HEK293 (cell line): ENCODE results near the gene AQP3.

Experiments used
- CTCF ChIA-PET: fragments of 350-600 bp; formaldehyde crosslinking; extraction: SDS; loops from one replicate; lab custom pipeline; 2021; ENCODE audit warnings: antibody characterized with exemption; lab: Yijun Ruan, JAX
- POLR2A ChIA-PET: fragments of 300-600 bp; formaldehyde crosslinking; extraction: SDS; loops from one replicate; lab custom pipeline; 2020; ENCODE audit warnings: antibody characterized with exemption, inconsistent platforms; lab: Yijun Ruan, JAX
- H3K27ac ChIP-seq: fragments of 200-500 bp; sonication (Bioruptor generic); 2 replicates; pipeline ENCODE4 v1.5.1; 2014; ENCODE audit warnings: low read depth, low read length, control low read depth, inconsistent platforms; ENCODE audit errors: extremely low read depth
- H3K36me3 ChIP-seq, 2 experiments: fragments of 200-500 bp in 1 of 2; sonication (Bioruptor generic) in 1 of 2; 1 replicate in 1 of 2; 2 replicates in 1 of 2; pipeline ENCODE4 v1.5.1; 2014 to 2017; ENCODE audit warnings: inconsistent platforms in 2 of 2, low read length in 2 of 2; ENCODE audit not compliant: control insufficient read depth in 2 of 2, insufficient read depth in 1 of 2
- H3K4me1 ChIP-seq: fragments of 200-500 bp; sonication (Bioruptor generic); 2 replicates; pipeline ENCODE4 v1.5.1; 2014; ENCODE audit warnings: mild to moderate bottlenecking, low read length, inconsistent platforms; ENCODE audit not compliant: control insufficient read depth, insufficient read depth
- H3K4me3 ChIP-seq: 2 replicates; pipeline ENCODE4 v1.5.1; 2011; ENCODE audit warnings: low read depth, mild to moderate bottlenecking, control low read depth, low read length, moderate library complexity
- H3K9me3 ChIP-seq: fragments of 200-500 bp; sonication (Bioruptor generic); 2 replicates; pipeline ENCODE4 v1.5.1; 2014; ENCODE audit warnings: low read depth, low read length, inconsistent platforms; ENCODE audit not compliant: control insufficient read depth, insufficient read depth
- BCL11A ChIP-seq: fragments of 450-650 bp; formaldehyde crosslinking; IDR thresholded peaks from 2 replicates; pipeline ENCODE4 v1.5.1; 2016; ENCODE audit warnings: low read depth, missing biosample characterization, missing genetic modification characterization
- EGR2 ChIP-seq: fragments of 450-650 bp; formaldehyde crosslinking; IDR thresholded peaks from 2 replicates; pipeline ENCODE4 v1.5.1; 2016; ENCODE audit warnings: low read depth, missing biosample characterization, missing genetic modification characterization
- GLI4 ChIP-seq: fragments of 450-650 bp; formaldehyde crosslinking; IDR thresholded peaks from 2 replicates; pipeline ENCODE4 v1.5.1; 2016; ENCODE audit warnings: missing biosample characterization, missing genetic modification characterization
- PRDM6 ChIP-seq: fragments of 450-650 bp; formaldehyde crosslinking; IDR thresholded peaks from 2 replicates; pipeline ENCODE4 v1.5.1; 2017; ENCODE audit warnings: missing biosample characterization, missing genetic modification characterization
- ZBTB21 ChIP-seq: fragments of 450-650 bp; formaldehyde crosslinking; IDR thresholded peaks from 2 replicates; pipeline ENCODE4 v1.5.1; 2017; ENCODE audit warnings: missing biosample characterization, missing genetic modification characterization
- ZBTB6 ChIP-seq: fragments of 450-650 bp; formaldehyde crosslinking; IDR thresholded peaks from 2 replicates; pipeline ENCODE4 v1.5.1; 2017; ENCODE audit warnings: missing biosample characterization, missing genetic modification characterization
- ZFHX2 ChIP-seq: fragments of 450-650 bp; formaldehyde crosslinking; conservative IDR thresholded peaks from 2 replicates; pipeline ENCODE4 v1.5.1; 2016; ENCODE audit warnings: missing biosample characterization, missing genetic modification characterization
- ZFP3 ChIP-seq: fragments of 450-650 bp; formaldehyde crosslinking; IDR thresholded peaks from 2 replicates; pipeline ENCODE4 v1.5.1; 2016; ENCODE audit warnings: low read depth, missing biosample characterization, missing genetic modification characterization
- ZNF266 ChIP-seq: fragments of 450-650 bp; formaldehyde crosslinking; IDR thresholded peaks from 2 replicates; pipeline ENCODE4 v1.5.1; 2016; ENCODE audit warnings: missing biosample characterization, missing genetic modification characterization, low read depth
- ZNF335 ChIP-seq: fragments of 450-650 bp; formaldehyde crosslinking; conservative IDR thresholded peaks from 2 replicates; pipeline ENCODE4 v1.5.1; 2016; ENCODE audit warnings: missing biosample characterization, missing genetic modification characterization
- ZNF529 ChIP-seq: fragments of 450-650 bp; formaldehyde crosslinking; IDR thresholded peaks from 2 replicates; pipeline ENCODE4 v1.5.1; 2017; ENCODE audit warnings: missing genetic modification characterization, missing biosample characterization; ENCODE audit not compliant: insufficient replicate concordance
- ZNF530 ChIP-seq: fragments of 450-650 bp; formaldehyde crosslinking; IDR thresholded peaks from 2 replicates; pipeline ENCODE4 v1.5.1; 2016; ENCODE audit warnings: low read depth, missing biosample characterization, missing genetic modification characterization
- ZNF792 ChIP-seq: fragments of 450-650 bp; formaldehyde crosslinking; IDR thresholded peaks from 2 replicates; pipeline ENCODE4 v1.5.1; 2016; ENCODE audit warnings: missing biosample characterization, missing genetic modification characterization
- ZSCAN23 ChIP-seq: fragments of 450-650 bp; formaldehyde crosslinking; IDR thresholded peaks from 2 replicates; pipeline ENCODE4 v1.5.1; 2016; ENCODE audit warnings: missing biosample characterization, missing genetic modification characterization
- ZXDB ChIP-seq: fragments of 450-650 bp; formaldehyde crosslinking; IDR thresholded peaks from 2 replicates; pipeline ENCODE4 v1.5.1; 2016; ENCODE audit warnings: missing biosample characterization, missing genetic modification characterization
- TF ChIP-seq, protein P1 (sequence below): fragments of 450-650 bp; formaldehyde crosslinking; conservative IDR thresholded peaks from 2 replicates; pipeline ENCODE4 v1.5.1; 2016; ENCODE audit warnings: low read depth, missing biosample characterization, missing genetic modification characterization
- TF ChIP-seq, protein P2 (sequence below): fragments of 450-650 bp; formaldehyde crosslinking; IDR thresholded peaks from 2 replicates; pipeline ENCODE4 v1.5.1; 2017; ENCODE audit warnings: missing biosample characterization, missing genetic modification characterization
- TF ChIP-seq, protein P3 (sequence below): fragments of 450-650 bp; formaldehyde crosslinking; IDR thresholded peaks from 2 replicates; pipeline ENCODE4 v1.5.1; 2016; ENCODE audit warnings: missing biosample characterization, missing genetic modification characterization
- TF ChIP-seq, protein P4 (sequence below): fragments of 450-650 bp; formaldehyde crosslinking; IDR thresholded peaks from 2 replicates; pipeline ENCODE4 v1.5.0; 2017; ENCODE audit warnings: missing biosample characterization, missing genetic modification characterization, borderline replicate concordance

Gene AQP3

DNA sequence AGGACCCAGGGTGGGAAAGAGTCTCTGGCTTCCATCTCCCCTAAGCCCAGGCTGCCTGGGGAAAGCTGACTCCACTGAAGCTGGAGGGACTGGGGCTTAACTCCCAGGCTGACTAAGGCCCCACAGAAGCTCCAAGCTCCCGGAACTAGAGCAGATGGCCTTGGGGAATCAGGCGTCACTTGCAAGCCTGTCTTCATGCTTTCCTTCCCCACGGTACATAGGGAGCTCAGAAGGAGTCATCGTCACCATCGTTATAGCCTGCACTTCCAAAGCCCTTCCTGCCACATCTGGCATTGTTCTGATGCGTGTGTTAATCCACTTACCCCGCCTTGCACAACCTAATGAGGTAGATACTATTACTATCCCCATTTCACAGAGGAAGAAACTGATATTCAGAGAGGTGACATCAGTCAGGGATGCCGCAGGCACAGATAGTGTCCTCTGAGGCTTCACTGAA, 11.5 kb downstream of the AQP3 start (continued):
- TF ChIP-seq, protein P1, sequence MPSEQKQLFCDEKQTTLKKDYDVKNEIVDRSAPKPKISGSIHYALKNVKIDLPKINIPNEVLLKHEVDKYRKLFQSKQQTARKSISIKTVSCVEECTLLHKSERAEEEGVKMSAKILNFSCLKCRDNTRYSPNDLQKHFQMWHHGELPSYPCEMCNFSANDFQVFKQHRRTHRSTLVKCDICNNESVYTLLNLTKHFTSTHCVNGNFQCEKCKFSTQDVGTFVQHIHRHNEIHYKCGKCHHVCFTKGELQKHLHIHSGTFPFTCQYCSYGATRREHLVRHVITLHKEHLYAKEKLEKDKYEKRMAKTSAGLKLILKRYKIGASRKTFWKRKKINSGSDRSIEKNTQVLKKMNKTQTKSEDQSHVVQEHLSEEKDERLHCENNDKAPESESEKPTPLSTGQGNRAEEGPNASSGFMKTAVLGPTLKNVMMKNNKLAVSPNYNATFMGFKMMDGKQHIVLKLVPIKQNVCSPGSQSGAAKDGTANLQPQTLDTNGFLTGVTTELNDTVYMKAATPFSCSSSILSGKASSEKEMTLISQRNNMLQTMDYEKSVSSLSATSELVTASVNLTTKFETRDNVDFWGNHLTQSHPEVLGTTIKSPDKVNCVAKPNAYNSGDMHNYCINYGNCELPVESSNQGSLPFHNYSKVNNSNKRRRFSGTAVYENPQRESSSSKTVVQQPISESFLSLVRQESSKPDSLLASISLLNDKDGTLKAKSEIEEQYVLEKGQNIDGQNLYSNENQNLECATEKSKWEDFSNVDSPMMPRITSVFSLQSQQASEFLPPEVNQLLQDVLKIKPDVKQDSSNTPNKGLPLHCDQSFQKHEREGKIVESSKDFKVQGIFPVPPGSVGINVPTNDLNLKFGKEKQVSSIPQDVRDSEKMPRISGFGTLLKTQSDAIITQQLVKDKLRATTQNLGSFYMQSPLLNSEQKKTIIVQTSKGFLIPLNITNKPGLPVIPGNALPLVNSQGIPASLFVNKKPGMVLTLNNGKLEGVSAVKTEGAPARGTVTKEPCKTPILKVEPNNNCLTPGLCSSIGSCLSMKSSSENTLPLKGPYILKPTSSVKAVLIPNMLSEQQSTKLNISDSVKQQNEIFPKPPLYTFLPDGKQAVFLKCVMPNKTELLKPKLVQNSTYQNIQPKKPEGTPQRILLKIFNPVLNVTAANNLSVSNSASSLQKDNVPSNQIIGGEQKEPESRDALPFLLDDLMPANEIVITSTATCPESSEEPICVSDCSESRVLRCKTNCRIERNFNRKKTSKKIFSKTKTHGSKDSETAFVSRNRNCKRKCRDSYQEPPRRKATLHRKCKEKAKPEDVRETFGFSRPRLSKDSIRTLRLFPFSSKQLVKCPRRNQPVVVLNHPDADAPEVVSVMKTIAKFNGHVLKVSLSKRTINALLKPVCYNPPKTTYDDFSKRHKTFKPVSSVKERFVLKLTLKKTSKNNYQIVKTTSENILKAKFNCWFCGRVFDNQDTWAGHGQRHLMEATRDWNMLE (tag by site-specific recombination), result no peak
- TF ChIP-seq ZXDB (no peak), ZNF335 (tag by site-specific recombination) (no peak), ZBTB6 (tag by site-specific recombination) (no peak), ZNF792 (tag by site-specific recombination) (no peak), ZNF530 (tag by site-specific recombination) (no peak), ZSCAN23 (tag by site-specific recombination) (no peak), BCL11A (no peak)
- TF ChIP-seq, protein P2, sequence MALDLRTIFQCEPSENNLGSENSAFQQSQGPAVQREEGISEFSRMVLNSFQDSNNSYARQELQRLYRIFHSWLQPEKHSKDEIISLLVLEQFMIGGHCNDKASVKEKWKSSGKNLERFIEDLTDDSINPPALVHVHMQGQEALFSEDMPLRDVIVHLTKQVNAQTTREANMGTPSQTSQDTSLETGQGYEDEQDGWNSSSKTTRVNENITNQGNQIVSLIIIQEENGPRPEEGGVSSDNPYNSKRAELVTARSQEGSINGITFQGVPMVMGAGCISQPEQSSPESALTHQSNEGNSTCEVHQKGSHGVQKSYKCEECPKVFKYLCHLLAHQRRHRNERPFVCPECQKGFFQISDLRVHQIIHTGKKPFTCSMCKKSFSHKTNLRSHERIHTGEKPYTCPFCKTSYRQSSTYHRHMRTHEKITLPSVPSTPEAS (tag by site-specific recombination), result no peak

DNA sequence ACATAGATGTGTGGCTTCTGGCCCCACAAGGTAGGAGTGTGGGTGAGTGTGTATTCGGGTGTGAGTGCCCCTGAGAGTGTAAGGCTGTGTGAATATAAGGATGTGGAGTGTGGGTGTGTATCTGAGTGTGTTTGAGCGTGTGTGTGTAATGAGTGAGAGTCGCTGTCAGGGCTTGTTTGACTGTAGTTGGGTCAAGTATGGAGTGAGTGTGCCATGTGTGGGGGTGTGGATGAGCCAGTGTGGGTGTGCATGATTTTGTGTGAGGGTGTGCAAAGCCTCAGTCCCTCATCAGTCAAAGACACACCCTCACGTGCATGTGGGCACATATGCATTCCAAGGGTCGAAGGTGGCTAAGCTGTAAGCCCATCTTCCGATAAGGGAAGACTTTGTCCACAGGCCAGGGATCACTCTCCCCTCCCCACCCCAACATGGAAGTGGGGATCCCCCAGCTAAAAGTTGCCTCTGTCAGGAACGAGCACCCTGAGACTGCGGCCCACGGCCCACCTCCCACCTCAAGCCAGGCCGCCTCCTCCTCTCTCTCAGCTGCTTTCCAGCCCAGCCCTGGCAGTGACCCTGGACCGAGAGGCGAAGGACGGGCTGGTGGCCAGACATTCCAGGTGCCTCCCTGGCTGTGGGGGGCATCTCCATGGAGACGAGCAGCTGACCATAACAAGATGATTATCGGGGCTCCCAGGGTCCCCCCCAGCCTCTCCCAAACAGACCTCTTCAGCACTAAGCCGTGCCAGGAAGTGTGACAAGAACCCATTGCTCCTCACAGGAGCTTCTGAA, 12.9 kb downstream of the AQP3 start:
- CTCF ChIA-PET, result interaction anchor here (0.9 to 4.8 kb wide), 2 partner anchors 18 to 30 kb away, joined by 3 to 27 read pairs; no protein-coding TSS in a partner anchor
- no peaks in the 10 kb centered on the region for H3K4me1 ChIP-seq
- H3K36me3 ChIP-seq, result no peaks in the 10 kb centered on the region
- no peak overlapping the region for H3K27ac ChIP-seq
- TF ChIP-seq ZFHX2 (tag by site-specific recombination), result peak; percentile 91
- TF ChIP-seq ZXDB, result no peak
- peak; percentile 94 for TF ChIP-seq EGR2 (tag by site-specific recombination)
- no peak overlapping the region for H3K4me3 ChIP-seq
- no peaks in the 10 kb centered on the region for H3K9me3 ChIP-seq
- POLR2A ChIA-PET, result no interaction called here

DNA sequence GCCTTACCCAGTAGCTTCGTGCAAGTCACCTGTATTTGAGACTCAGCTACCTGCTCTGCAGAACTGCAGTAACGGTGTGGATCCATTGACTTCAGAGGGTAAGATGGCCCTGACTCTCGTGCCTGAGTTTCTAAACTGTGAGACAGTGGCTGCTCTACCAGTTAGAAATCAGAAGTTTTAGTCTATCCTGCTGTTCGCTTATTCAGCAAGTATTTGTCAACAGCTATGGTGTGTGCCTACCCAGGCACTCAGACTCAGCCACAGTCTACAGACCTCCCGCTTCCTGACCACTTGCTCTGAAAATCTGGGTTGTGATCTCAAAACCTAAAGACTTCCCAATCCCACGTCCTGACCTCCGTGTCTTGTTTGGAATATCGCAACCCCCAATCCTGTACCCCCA, 13.5 kb downstream of the AQP3 start:
- no peaks in the 10 kb centered on the region for H3K9me3 ChIP-seq
- no peaks in the 10 kb centered on the region for H3K36me3 ChIP-seq
- no peaks in the 10 kb centered on the region for H3K4me1 ChIP-seq
- CTCF ChIA-PET, result interaction anchor here (4.5 kb wide), 1 partner anchor 19 kb away, joined by 38 read pairs; no protein-coding TSS in a partner anchor
- no peak overlapping the region for H3K4me3 ChIP-seq
- H3K27ac ChIP-seq, result no peak overlapping the region
- POLR2A ChIA-PET, result no interaction called here
- TF ChIP-seq PRDM6 (tag by site-specific recombination), result no peak
- no peak for TF ChIP-seq ZNF266 (tag by site-specific recombination)
- no peak for TF ChIP-seq ZNF529
- TF ChIP-seq, protein P3, sequence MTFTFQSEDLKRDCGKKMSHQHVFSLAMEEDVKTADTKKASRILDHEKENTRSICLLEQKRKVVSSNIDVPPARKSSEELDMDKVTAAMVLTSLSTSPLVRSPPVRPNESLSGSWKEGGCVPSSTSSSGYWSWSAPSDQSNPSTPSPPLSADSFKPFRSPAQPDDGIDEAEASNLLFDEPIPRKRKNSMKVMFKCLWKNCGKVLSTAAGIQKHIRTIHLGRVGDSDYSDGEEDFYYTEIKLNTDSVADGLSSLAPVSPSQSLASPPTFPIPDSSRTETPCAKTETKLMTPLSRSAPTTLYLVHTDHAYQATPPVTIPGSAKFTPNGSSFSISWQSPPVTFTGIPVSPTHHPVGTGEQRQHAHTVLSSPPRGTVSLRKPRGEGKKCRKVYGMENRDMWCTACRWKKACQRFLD (tag by site-specific recombination), result no peak
- TF ChIP-seq ZSCAN23 (tag by site-specific recombination), result no peak
- TF ChIP-seq GLI4 (tag by site-specific recombination), result no peak
- no peak for TF ChIP-seq ZBTB21
- TF ChIP-seq, protein P4, sequence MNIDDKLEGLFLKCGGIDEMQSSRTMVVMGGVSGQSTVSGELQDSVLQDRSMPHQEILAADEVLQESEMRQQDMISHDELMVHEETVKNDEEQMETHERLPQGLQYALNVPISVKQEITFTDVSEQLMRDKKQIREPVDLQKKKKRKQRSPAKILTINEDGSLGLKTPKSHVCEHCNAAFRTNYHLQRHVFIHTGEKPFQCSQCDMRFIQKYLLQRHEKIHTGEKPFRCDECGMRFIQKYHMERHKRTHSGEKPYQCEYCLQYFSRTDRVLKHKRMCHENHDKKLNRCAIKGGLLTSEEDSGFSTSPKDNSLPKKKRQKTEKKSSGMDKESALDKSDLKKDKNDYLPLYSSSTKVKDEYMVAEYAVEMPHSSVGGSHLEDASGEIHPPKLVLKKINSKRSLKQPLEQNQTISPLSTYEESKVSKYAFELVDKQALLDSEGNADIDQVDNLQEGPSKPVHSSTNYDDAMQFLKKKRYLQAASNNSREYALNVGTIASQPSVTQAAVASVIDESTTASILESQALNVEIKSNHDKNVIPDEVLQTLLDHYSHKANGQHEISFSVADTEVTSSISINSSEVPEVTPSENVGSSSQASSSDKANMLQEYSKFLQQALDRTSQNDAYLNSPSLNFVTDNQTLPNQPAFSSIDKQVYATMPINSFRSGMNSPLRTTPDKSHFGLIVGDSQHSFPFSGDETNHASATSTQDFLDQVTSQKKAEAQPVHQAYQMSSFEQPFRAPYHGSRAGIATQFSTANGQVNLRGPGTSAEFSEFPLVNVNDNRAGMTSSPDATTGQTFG (tag by site-specific recombination), result no peak
- no peak for TF ChIP-seq ZFP3 (tag by site-specific recombination)
